Measurements from ENCODE around the gene STX8.
"Not testable (repeated sequence)": the region's sequence is repeated elsewhere in the genome, so short reads cannot be mapped to it uniquely, and the experiment has no call there.

STX8 gene

GRCh38 chr17:9361188-9361955 is 214.2 kb downstream of the STX8 start:
- no peak overlapping the region for H3K27ac ChIP-seq
- TF ChIP-seq CTCF (conservative IDR thresholded peaks at IDR 0.05), result no peak

GRCh38 chr17:9360677-9361081 is 214.9 kb downstream of the STX8 start:
- no peak for TF ChIP-seq CTCF (conservative IDR thresholded peaks at IDR 0.05)
- no peak overlapping the region for H3K27ac ChIP-seq

GRCh38 chr17:9356488-9356911 is 219.1 kb downstream of the STX8 start:
- H3K27ac ChIP-seq, result no peak overlapping the region
- no peak for TF ChIP-seq CTCF (conservative IDR thresholded peaks at IDR 0.05)

- no peak overlapping the region for H3K27ac ChIP-seq
- no peak for TF ChIP-seq CTCF (conservative IDR thresholded peaks at IDR 0.05)
These were observed 219.8 kb downstream of the STX8 start for GRCh38 chr17:9355846-9356245.

GRCh38 chr17:9355231-9355630 is 220.4 kb downstream of the STX8 start:
- H3K27ac ChIP-seq, result not testable (repeated sequence)

- TF ChIP-seq CTCF (conservative IDR thresholded peaks at IDR 0.05), result no peak
- no peak overlapping the region for H3K27ac ChIP-seq
These were observed 225.5 kb downstream of the STX8 start for GRCh38 chr17:9350080-9350479.

GRCh38 chr17:9346296-9346926 is 229.2 kb downstream of the STX8 start:
- no peak overlapping the region for H3K27ac ChIP-seq
- no peak for TF ChIP-seq CTCF (conservative IDR thresholded peaks at IDR 0.05)

GRCh38 chr17:9343516-9343915 is 232.1 kb downstream of the STX8 start:
- no peak overlapping the region for H3K27ac ChIP-seq
- no peak for TF ChIP-seq CTCF (conservative IDR thresholded peaks at IDR 0.05)

All from VCaP (cell line).